ENCODE results near the gene PRR35.
"Not testable (repeated sequence)": the region's sequence is repeated elsewhere in the genome, so short reads cannot be mapped to it uniquely, and the experiment has no call there.

Gene PRR35

DNA sequence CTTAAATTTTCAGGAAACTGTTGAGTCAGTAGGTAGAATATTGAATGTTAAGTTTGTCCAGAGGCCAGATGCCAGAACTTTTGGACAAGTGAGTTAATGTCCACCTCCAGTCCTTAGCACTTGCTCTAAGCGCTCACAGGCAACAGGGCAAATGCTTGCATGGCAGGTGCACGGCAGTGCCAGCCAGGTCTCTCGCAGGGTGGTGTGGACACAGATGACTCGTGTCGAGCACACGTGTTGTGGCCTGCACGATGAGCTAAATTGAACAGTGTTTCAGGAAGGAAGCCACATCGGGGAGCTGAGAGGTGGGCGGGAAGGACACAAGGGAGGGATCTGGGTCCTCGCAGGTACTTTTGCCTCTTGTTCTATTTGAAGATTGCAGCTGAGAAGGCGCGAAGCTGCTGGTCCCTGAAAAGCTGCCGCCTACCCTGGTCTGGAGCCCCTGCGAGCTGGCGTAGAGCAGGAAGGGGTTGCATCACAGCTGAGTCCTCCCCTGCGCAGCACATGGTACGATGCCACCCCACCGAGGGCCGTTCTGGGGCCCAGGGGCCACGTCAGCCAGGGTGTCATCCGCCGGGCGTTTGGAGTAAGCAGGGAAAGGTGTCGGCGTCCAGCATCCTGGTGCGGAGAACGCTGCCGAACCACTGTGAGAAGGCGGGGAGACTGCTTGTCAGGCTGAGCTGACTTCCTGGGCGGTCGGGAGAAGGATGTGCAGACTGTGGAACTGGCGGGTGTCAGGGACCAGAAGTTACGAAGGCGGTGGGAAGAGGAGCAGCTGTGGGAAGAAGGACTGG, 35.9 kb downstream of the PRR35 start:
- no peak overlapping the region for H3K27ac ChIP-seq
- TF ChIP-seq, protein P1, sequence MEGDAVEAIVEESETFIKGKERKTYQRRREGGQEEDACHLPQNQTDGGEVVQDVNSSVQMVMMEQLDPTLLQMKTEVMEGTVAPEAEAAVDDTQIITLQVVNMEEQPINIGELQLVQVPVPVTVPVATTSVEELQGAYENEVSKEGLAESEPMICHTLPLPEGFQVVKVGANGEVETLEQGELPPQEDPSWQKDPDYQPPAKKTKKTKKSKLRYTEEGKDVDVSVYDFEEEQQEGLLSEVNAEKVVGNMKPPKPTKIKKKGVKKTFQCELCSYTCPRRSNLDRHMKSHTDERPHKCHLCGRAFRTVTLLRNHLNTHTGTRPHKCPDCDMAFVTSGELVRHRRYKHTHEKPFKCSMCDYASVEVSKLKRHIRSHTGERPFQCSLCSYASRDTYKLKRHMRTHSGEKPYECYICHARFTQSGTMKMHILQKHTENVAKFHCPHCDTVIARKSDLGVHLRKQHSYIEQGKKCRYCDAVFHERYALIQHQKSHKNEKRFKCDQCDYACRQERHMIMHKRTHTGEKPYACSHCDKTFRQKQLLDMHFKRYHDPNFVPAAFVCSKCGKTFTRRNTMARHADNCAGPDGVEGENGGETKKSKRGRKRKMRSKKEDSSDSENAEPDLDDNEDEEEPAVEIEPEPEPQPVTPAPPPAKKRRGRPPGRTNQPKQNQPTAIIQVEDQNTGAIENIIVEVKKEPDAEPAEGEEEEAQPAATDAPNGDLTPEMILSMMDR (IDR thresholded peaks at IDR 0.05): no peak
- no peak for TF ChIP-seq ZFX (IDR thresholded peaks at IDR 0.05; ENCODE audit: borderline replicate concordance)

DNA sequence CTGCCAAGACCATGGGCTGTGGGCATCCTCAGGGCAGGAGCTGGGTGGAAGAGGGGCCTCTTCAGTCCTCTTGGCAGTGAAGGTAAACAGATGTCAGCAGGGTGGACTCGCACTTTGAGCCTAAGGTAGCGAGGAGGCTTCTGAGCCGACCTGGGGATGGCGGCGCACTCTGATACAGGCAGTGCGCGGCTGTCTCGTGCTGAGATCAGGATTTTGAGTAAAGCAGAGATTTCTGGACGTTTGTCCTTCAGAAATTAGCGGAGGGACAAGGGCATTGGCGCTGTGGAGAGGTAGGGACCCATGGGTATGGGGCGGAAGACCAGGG, 36.5 kb downstream of the PRR35 start:
- H3K27ac ChIP-seq: no peak overlapping the region
- TF ChIP-seq, protein P1 (IDR thresholded peaks at IDR 0.05): no peak
- no peak for TF ChIP-seq ZFX (IDR thresholded peaks at IDR 0.05; ENCODE audit: borderline replicate concordance)

DNA sequence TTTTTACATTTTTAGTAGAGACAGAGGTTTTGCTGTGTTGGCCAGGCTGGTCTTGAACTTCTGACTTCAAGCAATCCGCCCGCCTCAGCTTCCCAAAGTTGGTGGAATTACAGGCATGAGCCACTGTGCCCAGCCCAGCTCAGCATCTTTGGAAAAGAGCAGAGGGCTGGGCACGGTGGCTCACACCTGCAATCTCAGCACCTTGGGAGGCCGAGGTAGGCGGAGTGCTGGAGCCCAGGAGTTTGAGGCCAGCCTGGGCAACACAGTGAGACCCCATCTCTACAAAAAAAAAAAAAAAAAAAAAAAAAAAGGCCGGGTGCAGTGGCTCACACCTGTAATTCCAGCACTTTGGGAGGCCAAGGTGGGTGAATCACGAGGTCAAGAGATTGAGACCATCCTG, 37.5 kb downstream of the PRR35 start:
- not testable (repeated sequence) for H3K27ac ChIP-seq

DNA sequence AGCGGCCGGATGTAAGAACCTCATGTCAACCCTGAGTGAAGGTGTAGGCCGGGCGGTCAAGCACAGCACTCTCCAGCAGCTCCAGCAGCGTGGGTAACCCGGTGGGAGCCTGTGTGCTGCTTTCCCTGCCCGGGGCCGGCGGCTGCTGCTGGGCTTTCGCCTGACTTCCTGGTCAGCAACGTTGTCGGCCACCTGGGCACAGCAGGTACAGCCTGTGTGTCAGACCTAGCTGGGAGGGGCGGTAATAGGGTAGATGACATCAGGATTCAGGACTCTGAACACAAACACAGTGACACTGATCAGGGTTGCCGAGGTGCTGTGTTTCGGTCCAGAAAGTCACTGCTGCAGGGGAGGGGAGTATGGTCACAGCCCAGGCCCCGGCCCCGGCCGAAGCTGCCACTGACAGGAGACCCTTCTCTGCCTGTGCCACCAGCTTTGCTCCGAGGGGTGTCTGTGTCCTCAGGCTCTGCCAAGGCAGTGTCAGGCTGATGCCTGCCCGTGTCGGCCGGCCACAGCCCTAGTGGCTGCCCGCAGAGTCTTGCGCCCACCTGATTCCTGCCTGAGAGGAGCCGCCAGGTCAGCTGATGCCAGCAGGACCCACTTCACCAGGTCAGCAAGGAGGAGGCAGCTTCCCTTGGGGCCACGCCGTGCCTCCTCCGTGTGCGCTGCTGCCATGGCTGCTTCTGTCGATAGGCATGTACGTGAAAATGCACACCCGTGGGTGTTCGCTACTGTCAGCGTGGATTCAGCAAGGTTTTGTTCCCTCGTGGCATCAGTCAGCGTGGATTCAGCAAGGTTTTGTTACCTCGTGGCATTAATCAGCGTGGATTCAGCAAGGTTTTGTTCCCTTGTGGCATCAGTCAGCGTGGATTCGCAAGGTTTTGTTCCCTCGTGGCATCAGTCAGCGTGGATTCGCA, 38.9 kb downstream of the PRR35 start:
- TF ChIP-seq, protein P1 (IDR thresholded peaks at IDR 0.05): no peak
- no peak for TF ChIP-seq ZFX (IDR thresholded peaks at IDR 0.05; ENCODE audit: borderline replicate concordance)
- no peak overlapping the region for H3K27ac ChIP-seq

DNA sequence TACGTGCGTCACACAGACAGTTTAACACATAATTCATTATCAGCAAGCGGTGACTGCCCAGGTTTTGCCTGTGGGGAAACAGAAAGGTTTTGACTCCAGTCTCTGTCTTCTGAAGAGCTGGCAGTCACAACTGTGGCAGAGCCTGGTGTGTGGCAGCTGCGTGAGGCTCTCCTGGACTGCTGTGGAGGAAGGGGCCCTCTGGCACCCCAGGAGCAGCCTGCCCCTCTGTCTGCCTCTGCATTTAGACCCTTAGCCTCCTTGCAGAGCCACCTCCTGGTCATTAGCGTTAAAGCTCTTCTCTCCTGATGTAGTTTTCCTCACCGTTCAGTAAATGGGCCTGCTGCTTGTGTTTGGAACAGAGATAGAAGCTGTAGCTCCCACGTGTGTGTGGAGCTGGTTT, 40.6 kb downstream of the PRR35 start:
- H3K27ac ChIP-seq: no peak overlapping the region
- TF ChIP-seq ZFX (IDR thresholded peaks at IDR 0.05; ENCODE audit: borderline replicate concordance): no peak
- TF ChIP-seq, protein P1 (IDR thresholded peaks at IDR 0.05): no peak

DNA sequence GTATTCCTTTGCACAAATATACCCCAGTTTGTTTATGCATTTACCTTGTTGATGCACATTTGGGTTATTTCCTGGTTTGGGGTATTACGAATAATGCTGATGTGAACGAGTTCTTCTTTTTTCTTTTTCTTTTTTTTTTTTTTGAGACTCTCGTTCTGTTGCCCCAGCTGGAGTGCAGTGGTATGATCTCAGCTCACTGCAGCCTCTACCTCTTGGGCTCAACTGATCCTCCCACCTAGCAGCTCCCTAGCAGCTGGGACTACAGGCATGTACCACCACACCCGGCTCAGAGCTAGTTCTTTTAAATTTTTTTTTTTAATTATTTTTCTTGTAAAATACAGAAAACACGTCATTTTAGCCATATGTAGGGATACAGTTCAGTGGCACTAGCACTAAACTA, 43.7 kb downstream of the PRR35 start:
- TF ChIP-seq, protein P1 (IDR thresholded peaks at IDR 0.05): no peak
- TF ChIP-seq ZFX (IDR thresholded peaks at IDR 0.05; ENCODE audit: borderline replicate concordance): no peak
- no peak overlapping the region for H3K27ac ChIP-seq

DNA sequence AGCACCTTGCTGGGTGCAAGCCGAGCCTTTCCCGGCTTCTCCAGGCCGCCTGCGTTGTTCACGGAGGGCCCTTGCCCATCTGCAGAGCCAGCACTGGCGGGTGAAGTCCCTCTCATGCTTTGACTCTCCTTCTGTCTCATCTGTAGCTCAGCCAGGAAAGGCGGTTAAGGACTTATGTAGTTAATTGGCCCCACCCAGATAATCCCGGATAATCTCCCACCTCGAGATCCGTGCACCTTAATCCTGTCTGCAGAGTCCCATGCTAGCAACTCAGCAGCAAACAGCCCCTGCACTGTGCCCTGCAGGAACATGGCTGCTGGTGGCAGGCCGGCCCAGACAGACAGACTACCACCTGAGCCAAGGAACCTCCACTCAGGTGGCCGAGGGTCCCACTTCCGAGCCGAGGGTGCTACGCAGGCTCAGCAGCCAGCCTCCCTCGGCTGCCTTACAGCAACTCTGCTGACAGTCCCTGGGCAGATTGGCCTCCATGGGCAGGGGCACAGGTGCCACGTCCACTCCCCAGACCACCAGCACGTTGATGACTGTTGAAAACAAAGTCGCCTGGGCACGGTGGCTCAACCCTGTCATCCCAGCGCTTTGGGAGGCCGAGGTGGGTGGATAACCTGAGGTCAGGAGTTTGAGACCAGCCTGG, 46.6 kb downstream of the PRR35 start:
- no peak overlapping the region for H3K27ac ChIP-seq

More for the DNA sequence above, 46.6 kb downstream of the PRR35 start:
- TF ChIP-seq ZFX (IDR thresholded peaks at IDR 0.05; ENCODE audit: borderline replicate concordance): no peak
- TF ChIP-seq, protein P1 (IDR thresholded peaks at IDR 0.05): no peak

Data from 22Rv1 (cell line).